ENCODE data around the gene RPL41. TPM values are rescaled to one million over a fixed set of nuclear protein-coding genes. Genes with fewer than 3 reads are reported as not detected.

RPL41 gene
- total RNA-seq, 4 donors from 2014 or later, result 966 to 4,641 (median 3,066) TPM

GRCh38 chr12:56104815-56105608 lies 11.4 kb upstream of the RPL41 start:
- TF ChIP-seq CTCF (IDR thresholded peaks at IDR 0.05) (no peak), POLR2A (IDR thresholded peaks at IDR 0.05) (no peak)
- peak overlapping the region; percentile 85 to 97 (median 89) for H3K4me3 ChIP-seq
- peaks cover 10 to 66% (median 27%) of the 10 kb centered on the region in 3 donors for H3K36me3 ChIP-seq
- intact Hi-C loops (cut with DNase I), result loop anchor here (10.0 kb wide), 1 partner anchor 60 kb away; the partner anchor contains the start of gene RPS26
- peaks cover 10 to 61% (median 25%) of the 10 kb centered on the region in 3 donors for H3K4me1 ChIP-seq
- H3K27me3 ChIP-seq, result no peaks in the 10 kb centered on the region
- H3K9me3 ChIP-seq, result no peaks in the 10 kb centered on the region
- WGBS, 2 donors, result 0 to 2% methylated on average over 37 to 40 of the region's 40 CpGs
- DNase-seq, result no peak
- H3K27ac ChIP-seq, result peak overlapping the region; percentile 90 to 95 (median 94)

- 13 to 16% methylated on average over 2 of the region's 2 CpGs for WGBS, 2 donors
- Histone ChIP-seq H3K4me3 (peak overlapping the region; percentile 85 to 97 (median 89)), H3K27ac (peak overlapping the region in 3 of 4 donors; percentile 90 to 95 (median 94)), H3K36me3 (peaks cover 10 to 66% (median 29%) of the 10 kb centered on the region in 3 donors), H3K27me3 (no peaks in the 10 kb centered on the region), H3K4me1 (peaks cover 10 to 66% (median 25%) of the 10 kb centered on the region in 3 donors), H3K9me3 (no peaks in the 10 kb centered on the region)
- no peak for DNase-seq
- TF ChIP-seq CTCF (IDR thresholded peaks at IDR 0.05) (no peak), POLR2A (IDR thresholded peaks at IDR 0.05) (no peak)
- intact Hi-C loops (cut with DNase I), result loop anchor here (10.0 kb wide), 1 partner anchor 61 kb away; the partner anchor contains the start of gene RPS26
Measured at GRCh38 chr12:56105609-56105902, 10.9 kb upstream of the RPL41 start.

- intact Hi-C loops (cut with DNase I), result loop anchor here (10.0 kb wide), 1 partner anchor 62 kb away; the partner anchor contains the start of gene RPS26
- H3K27ac ChIP-seq, result no peak overlapping the region
- H3K9me3 ChIP-seq, result no peaks in the 10 kb centered on the region
- H3K36me3 ChIP-seq, result peaks cover 23 to 66% (median 46%) of the 10 kb centered on the region in 3 donors
- peaks cover 10 to 66% (median 25%) of the 10 kb centered on the region in 3 donors for H3K4me1 ChIP-seq
- no peak overlapping the region for H3K4me3 ChIP-seq
- TF ChIP-seq CTCF (IDR thresholded peaks at IDR 0.05) (no peak), POLR2A (IDR thresholded peaks at IDR 0.05) (no peak)
- H3K27me3 ChIP-seq, result no peaks in the 10 kb centered on the region
- no peak for DNase-seq
- 89 to 95% methylated on average over 2 to 3 of the region's 3 CpGs for WGBS, 2 donors
Measured at GRCh38 chr12:56107242-56107641, 9.2 kb upstream of the RPL41 start.

- Histone ChIP-seq H3K4me1 (peaks cover 3 to 48% (median 16%) of the 10 kb centered on the region in 3 donors), H3K9me3 (no peaks in the 10 kb centered on the region), H3K4me3 (no peak overlapping the region), H3K27ac (peak overlapping the region; percentile 2 to 63 (median 43)), H3K36me3 (peaks cover 23 to 82% (median 55%) of the 10 kb centered on the region in 3 donors), H3K27me3 (no peaks in the 10 kb centered on the region)
- intact Hi-C loops (cut with DNase I), result no loop called here
- TF ChIP-seq CTCF (IDR thresholded peaks at IDR 0.05), result no peak
- TF ChIP-seq POLR2A (IDR thresholded peaks at IDR 0.05), result no peak
- WGBS, 2 donors, result 27 to 59% methylated on average over 5 of the region's 5 CpGs
- no peak for DNase-seq
Measured at GRCh38 chr12:56110571-56110970, 5.9 kb upstream of the RPL41 start.

- Histone ChIP-seq H3K36me3 (peaks cover 22 to 56% (median 35%) of the 10 kb centered on the region in 3 donors), H3K27me3 (no peaks in the 10 kb centered on the region), H3K9me3 (no peaks in the 10 kb centered on the region), H3K4me3 (no peak overlapping the region), H3K4me1 (peaks cover 6 to 43% (median 10%) of the 10 kb centered on the region in 3 donors), H3K27ac (no peak overlapping the region)
- no peak for DNase-seq
- TF ChIP-seq CTCF (IDR thresholded peaks at IDR 0.05), result no peak
- TF ChIP-seq POLR2A (IDR thresholded peaks at IDR 0.05), result no peak
- intact Hi-C loops (cut with DNase I), result no loop called here
- 100% methylated on average over 1 of the region's 1 CpG for WGBS, 2 donors
Measured at GRCh38 chr12:56114084-56114483, 2.3 kb upstream of the RPL41 start.

Measured in esophagus squamous epithelium (tissue), 5 donors.